HG02623 (cell line): Measurements from ENCODE around the gene THEM4.

Source experiments
- ATAC-seq: cut with Tn5 transposase; IDR thresholded peaks from one replicate; pipeline ENCODE4 v1.9.1; 2021; ENCODE audit warnings: moderate library complexity; ENCODE audit not compliant: unreplicated experiment

THEM4 gene

GRCh38 chr1:151839082-151839412 lies 70.3 kb downstream of the THEM4 start:
- no peak for ATAC-seq

DNA sequence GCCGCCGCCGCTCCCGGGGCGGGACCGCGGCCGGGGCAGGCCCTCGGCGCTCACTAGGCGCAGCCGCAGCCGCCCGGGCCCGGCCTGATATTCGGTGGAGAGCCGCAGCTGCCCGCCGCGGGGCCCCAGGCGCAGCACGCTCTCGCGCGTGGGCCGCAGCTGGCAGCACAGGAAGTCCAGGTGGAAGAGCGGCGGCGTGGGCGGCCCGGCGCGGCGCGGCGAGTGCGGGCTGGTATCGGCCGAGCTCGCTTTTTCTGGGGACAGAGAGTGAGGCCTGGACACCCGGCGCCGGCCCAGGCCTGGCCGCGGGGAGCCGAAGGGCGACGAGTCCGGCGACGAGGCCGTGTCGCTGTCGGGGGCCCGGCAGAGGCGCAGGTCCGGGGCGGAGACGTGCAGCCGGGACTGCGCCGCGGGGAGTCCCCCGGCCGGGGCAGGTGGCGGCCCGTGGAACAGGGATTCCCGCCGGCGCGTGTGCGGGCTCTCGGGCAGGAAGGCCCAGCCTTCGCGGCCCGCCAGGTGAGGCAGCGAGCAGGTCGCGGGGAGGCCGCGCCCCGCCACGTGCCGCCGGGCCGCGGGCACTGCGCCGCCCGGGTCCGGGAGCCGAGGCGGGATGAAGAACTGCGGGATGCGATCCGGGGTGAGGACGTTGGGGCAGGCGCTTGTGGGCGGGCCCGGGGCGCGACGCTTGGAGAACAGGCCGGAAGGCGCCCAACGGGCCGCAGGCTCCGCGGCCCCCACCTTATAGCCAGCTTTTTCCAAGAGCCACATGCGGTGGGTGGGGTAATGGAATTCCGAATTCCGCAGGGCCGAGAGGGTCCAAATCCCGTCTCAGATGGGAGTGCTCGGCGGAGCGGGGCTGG lies 70.9 kb downstream of the THEM4 start:
- ATAC-seq: no peak

- no peak for ATAC-seq
These were observed 71.5 kb downstream of the THEM4 start for GRCh38 chr1:151837884-151838221.

DNA sequence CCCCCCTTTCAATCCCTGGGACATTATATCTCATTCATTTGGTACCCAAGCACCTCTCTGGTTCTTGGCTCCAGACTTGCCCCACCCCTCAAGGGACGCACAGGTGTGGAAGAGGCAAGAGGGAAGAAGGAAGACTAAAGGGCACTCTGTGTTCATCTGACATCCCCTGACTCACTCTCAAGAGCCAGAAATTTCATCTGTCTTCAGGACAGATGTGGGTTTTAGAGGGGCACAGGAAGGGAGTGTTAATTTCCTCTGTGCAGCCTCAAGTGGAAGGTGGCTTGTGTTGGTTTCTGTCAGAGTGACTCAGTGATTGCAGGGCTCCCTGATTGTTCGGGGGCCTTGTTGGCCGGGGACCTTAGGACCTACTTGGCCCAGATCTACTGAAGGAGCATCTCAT lies 72.1 kb downstream of the THEM4 start:
- no peak for ATAC-seq

DNA sequence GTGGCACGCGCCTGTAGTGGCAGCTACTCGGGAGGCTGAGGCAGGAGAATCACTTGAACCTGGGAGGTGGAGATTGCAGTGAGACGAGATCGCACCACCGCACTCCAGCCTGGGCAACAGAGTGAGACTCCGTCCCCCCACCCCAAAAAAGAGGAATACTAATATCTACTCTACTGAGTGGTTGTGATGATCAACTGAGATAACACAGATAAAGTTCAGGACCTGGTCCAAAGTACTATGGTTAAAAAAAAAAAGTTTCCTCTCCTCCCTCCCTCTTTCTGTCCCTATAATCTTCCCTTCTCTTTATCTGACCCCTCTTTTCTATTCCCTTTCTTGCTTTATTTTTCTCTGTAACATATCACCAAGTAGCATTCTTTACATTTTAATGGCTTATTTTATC lies 73.7 kb downstream of the THEM4 start:
- ATAC-seq: no peak

DNA sequence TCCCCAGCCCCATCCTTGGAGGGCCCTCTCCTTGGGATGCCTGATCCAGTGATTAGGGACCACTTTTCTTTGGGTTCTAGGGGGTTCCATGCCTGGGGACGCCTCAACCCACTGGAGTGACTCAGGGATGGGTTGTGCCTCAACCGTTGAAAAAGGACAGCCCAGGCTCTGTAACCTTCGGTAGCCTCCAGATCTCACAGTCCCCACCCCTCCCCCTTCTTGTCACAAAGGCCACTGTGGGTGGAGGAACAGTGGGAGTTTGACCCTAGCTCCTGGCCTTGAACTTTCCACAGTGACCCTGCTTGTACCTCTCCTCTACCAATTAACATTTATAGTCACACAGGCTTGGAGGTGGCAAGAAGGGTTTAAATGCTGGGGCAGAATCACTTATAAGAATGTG lies 75.1 kb downstream of the THEM4 start:
- ATAC-seq: no peak

GRCh38 chr1:151833172-151833900 lies 76.0 kb downstream of the THEM4 start:
- ATAC-seq: no peak

DNA sequence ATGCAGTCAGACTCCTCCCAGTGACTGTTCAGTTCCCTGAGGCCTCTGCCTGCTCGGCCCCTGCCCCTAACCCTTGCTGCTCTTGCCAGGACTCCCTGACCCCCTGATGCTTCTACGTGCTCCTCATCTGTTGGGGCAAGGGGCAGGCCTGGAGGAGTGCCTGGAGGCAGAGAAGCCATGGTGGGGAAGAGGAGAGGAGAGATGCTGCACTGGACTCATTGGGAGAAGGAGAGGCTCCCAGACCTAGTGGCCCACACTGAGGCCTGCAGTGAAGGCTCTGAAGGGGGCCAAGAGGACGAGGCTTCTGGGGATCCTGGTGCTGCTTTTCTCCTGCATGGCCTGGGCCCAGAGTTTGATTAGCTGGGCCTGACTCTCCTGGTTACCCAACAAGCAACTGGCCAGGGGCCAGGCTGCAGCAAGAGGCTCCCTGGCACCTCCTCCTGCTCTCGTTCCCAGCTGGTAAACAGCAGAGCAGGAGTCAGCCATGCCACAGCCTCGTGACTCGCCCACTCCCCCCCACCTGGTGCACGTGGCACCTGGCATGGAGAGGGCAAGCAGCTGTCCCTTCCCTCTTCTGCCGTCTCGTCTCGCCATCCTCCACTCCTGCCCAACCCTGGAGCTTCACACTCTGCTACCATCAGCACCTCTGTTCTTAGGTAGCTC lies 76.9 kb downstream of the THEM4 start:
- no peak for ATAC-seq

DNA sequence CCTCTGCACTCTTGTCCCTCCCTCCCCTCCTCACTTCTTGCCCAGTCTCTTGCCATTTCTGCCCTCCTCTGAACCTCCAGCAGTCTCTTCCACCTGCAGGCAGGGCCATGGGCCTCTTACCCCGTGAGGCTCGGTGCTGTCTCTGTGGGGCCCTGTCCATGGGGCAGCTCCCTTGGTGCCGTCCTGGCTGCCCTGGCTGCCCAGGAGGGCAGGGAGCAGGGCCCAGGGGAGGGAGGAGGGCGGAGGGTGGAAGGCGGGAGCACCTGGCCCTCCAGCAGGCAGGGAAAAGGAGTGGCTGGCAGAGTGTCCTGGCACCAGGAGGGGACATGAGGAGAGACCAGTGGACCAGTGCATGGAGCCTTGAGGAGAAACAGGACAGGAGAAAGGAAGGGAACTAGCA lies 77.7 kb downstream of the THEM4 start, which contains the start of gene RORC:
Gene RORC, minus strand, starts transcription at position 198 of the 400 bp plus-strand sequence. Its CDS starts 38 bp downstream, at position 160.
- ATAC-seq: no peak

DNA sequence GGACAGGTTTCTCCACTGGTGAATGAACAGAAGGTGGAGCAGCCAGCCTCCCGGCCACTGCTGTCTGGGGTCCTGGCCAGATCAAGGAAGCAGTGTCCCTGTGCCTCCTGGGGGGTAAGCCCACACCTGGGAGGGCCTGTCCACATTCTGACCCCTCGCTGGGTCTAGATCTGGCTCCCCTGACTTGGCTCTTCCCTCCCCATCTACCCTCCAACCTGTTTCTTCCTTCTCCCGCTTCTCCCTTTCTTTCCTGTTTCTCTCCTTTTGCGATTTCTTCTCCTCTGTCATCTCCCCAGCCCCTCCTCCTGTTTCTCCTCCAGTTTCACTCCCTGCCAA lies 78.1 kb downstream of the THEM4 start:
- ATAC-seq: no peak

DNA sequence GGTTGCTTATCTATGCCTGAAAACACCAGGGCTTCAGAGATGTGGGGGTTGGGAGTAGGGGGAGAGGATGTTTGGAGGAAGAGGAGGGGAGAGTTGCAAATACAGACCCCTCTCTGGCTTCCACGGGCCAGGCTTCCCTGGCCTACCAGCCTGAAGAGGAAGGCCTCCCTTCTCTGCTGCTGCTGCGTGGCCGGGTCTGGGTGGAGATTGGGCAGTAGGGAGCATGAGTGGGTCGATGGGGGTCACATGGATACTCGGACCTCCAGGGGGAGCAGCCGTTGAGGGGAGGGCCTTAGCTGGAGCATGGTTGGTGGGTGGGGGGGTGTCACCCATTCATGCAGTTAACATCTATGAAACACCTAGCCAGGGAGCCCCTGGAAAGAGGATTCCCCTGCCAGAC lies 79.3 kb downstream of the THEM4 start:
- no peak for ATAC-seq

DNA sequence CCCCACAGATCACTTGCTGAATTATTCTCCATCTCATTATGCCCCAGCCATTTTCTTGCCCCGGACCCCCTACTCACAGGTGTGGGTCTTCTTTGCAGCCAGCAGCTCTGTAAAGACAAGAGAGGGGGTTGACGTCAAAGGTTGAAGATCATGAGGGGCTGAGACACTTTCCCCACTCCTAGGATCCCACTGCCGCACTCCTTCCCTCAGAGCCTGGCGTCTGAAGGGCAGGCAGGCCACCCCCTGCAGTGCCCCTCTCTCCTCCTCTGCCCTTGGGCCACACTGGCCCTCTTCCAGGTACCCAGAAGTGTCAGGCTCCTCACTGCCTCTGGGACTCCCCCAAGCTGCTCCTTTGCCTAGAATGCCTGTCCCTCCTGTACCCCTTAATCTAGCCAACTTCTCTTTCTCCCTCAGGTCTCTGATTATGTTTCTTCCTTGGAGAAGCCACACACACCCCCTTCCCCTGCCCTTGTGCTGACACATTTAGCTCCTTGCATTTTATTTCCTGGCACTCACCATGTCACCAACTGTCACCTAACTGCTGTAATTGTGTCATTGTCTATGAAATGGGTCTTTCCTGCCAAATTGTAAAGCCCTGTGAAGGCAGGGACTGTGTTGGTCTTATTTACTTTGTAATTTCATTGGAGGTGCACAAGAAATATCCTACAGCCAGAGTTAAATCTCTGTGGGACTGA lies 79.8 kb downstream of the THEM4 start:
- no peak for ATAC-seq

DNA sequence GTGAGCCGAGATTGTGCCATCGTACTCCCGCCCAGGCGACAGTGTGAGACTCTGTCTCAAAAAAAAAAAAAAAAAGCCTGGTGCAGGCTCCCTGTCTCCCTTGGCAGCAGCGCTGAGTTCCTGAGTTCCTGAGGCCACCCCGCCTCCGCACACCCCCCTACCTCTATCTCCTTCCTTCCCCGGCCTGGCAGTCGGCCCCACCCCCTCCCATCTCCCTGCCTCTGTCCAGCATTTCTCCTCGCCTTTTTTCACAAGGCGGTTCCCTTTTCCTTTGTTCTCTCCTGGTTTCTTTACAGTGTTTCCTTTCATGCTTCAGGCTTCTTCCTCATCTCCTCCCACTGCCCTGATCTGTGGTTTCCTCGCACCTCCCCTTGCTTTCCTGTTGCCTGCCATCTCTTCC lies 80.4 kb downstream of the THEM4 start:
- ATAC-seq: no peak

DNA sequence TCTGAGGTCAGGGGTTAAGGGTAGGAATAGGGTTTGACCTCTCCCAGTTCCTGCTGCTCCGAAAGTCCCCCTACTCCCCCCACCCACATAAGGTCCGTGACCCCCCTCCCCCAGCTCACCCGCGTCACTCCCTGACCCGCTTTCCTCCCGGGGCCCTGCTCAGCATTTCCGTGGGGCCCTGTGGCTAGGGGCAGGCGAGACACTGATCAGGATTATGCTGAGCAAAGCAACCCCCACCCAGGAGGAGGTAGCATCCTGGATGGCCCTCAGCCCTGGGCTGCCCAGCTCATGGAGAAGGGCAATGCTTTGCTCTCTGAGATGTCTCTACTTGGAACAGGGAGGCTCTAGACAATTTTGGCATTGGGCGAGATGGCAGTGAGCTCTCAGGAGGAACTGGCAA lies 81.5 kb downstream of the THEM4 start:
- ATAC-seq: no peak

GRCh38 chr1:151825751-151826660 lies 83.3 kb downstream of the THEM4 start:
- ATAC-seq: no peak

GRCh38 chr1:151825204-151825603 lies 84.1 kb downstream of the THEM4 start:
- no peak for ATAC-seq
